ENCODE results near the gene AFDN. TPM values are rescaled to one million over a fixed set of nuclear protein-coding genes. Genes with fewer than 3 reads are reported as not detected.

AFDN gene
- total RNA-seq, 2 donors from 2014 or later: 213 to 232 TPM

GRCh38 chr6:167820681-167821080 is 6.0 kb upstream of the AFDN start:
- TF ChIP-seq CTCF (IDR thresholded peaks at IDR 0.05): no peak
- H3K4me1 ChIP-seq: no peaks in the 10 kb centered on the region
- no peak for DNase-seq
- no peak overlapping the region for H3K9ac ChIP-seq (ENCODE audit: low read depth in 2 of 2, low read length in 2 of 2)
- no peak overlapping the region for H3K27ac ChIP-seq
- H3K4me3 ChIP-seq: no peak overlapping the region
- intact Hi-C loops (cut with DNase I): no loop called here
- no peaks in the 10 kb centered on the region for H3K36me3 ChIP-seq
- H3K9me3 ChIP-seq: no peaks in the 10 kb centered on the region
- no peaks in the 10 kb centered on the region for H3K27me3 ChIP-seq

GRCh38 chr6:167824591-167825331 is 1.9 kb upstream of the AFDN start:
- no peak overlapping the region for H3K4me3 ChIP-seq
- H3K27ac ChIP-seq: no peak overlapping the region
- H3K27me3 ChIP-seq: no peaks in the 10 kb centered on the region
- no peak overlapping the region for H3K9ac ChIP-seq (ENCODE audit: low read depth in 2 of 2, low read length in 2 of 2)
- intact Hi-C loops (cut with DNase I): no loop called here
- H3K4me1 ChIP-seq: no peaks in the 10 kb centered on the region
- no peaks in the 10 kb centered on the region for H3K9me3 ChIP-seq
- no peak for DNase-seq
- no peaks in the 10 kb centered on the region for H3K36me3 ChIP-seq
- TF ChIP-seq CTCF (IDR thresholded peaks at IDR 0.05): no peak

- Histone ChIP-seq H3K36me3 (no peaks in the 10 kb centered on the region), H3K27ac (peak overlapping the region; percentile 54), H3K9me3 (no peaks in the 10 kb centered on the region), H3K9ac (ENCODE audit: low read depth in 2 of 2, low read length in 2 of 2) (peak overlapping the region; percentile 69 to 81), H3K4me3 (peak overlapping the region; percentile 56), H3K27me3 (no peaks in the 10 kb centered on the region), H3K4me1 (no peaks in the 10 kb centered on the region)
- TF ChIP-seq CTCF (IDR thresholded peaks at IDR 0.05): no peak
- DNase-seq: peak; percentile 82
- intact Hi-C loops (cut with DNase I): no loop called here
These were observed 1.1 kb upstream of the AFDN start for GRCh38 chr6:167825332-167826229.

- no peaks in the 10 kb centered on the region for H3K27me3 ChIP-seq
- H3K27ac ChIP-seq: peak overlapping the region; percentile 54
- DNase-seq: peak; percentile 85
- H3K4me3 ChIP-seq: peak overlapping the region; percentile 56
- no peak for TF ChIP-seq CTCF (IDR thresholded peaks at IDR 0.05)
- intact Hi-C loops (cut with DNase I): no loop called here
- H3K9ac ChIP-seq (ENCODE audit: low read depth in 2 of 2, low read length in 2 of 2): peak overlapping the region; percentile 69 to 81
- no peaks in the 10 kb centered on the region for H3K36me3 ChIP-seq
- H3K4me1 ChIP-seq: no peaks in the 10 kb centered on the region
- H3K9me3 ChIP-seq: no peaks in the 10 kb centered on the region
These were observed 348 bp upstream of the AFDN start for GRCh38 chr6:167826230-167826895.

- peaks cover 4% of the 10 kb centered on the region for H3K4me1 ChIP-seq
- peak overlapping the region; percentile 45 for H3K4me3 ChIP-seq
- peak overlapping the region; percentile 77 for H3K27ac ChIP-seq
- H3K9ac ChIP-seq (ENCODE audit: low read depth in 2 of 2, low read length in 2 of 2): peak overlapping the region; percentile 61 to 67
- DNase-seq: peak; percentile 66
- no peak for TF ChIP-seq CTCF (IDR thresholded peaks at IDR 0.05)
- H3K9me3 ChIP-seq: no peaks in the 10 kb centered on the region
- H3K27me3 ChIP-seq: no peaks in the 10 kb centered on the region
- intact Hi-C loops (cut with DNase I): no loop called here
- no peaks in the 10 kb centered on the region for H3K36me3 ChIP-seq
These were observed 1.0 kb downstream of the AFDN start for GRCh38 chr6:167827583-167828324.
